A549 (cell line): ENCODE results near the gene CXCL17.

ENCODE experiments used
- EP300 ChIP-seq, 2 experiments: fragments of >200 bp; sonication (Bioruptor Twin); formaldehyde crosslinking; IDR thresholded peaks; 2 replicates in 1 of 2; 3 replicates in 1 of 2; pipeline ENCODE4 v1.6.1; 2016 to 2017
- FOSL2 ChIP-seq, 2 experiments: fragments of 450-650 bp in 1 of 2; fragments of >200 bp in 1 of 2; sonication (Bioruptor Twin) in 1 of 2; formaldehyde crosslinking; IDR thresholded peaks; 2 replicates each; pipeline versions ENCODE4 v1.5.0 to v1.6.1; 2016 to 2020; ENCODE audit warnings: mild to moderate bottlenecking in 1 of 2, moderate library complexity in 1 of 2
- HDAC2 ChIP-seq: fragments of 200-600 bp; sonication (generic); IDR thresholded peaks from 2 replicates; pipeline ENCODE4 v1.6.1; 2016
- KDM1A ChIP-seq: fragments of 200-600 bp; sonication (generic); IDR thresholded peaks from 2 replicates; pipeline ENCODE4 v1.6.1; 2016; ENCODE audit warnings: low read depth, mild to moderate bottlenecking
- POLR2A ChIP-seq: IDR thresholded peaks from 2 replicates; pipeline ENCODE4 v1.6.1; 2012; ENCODE audit warnings: mild to moderate bottlenecking, low read length
- SMC3 ChIP-seq: fragments of >200 bp; sonication (Bioruptor Twin); formaldehyde crosslinking; IDR thresholded peaks from 3 replicates; pipeline ENCODE4 v1.6.1; 2018; ENCODE audit warnings: inconsistent platforms
- SREBF2 ChIP-seq: fragments of 450-650 bp; IDR thresholded peaks from 2 replicates; pipeline ENCODE4 v1.6.1; 2014; ENCODE audit warnings: mild to moderate bottlenecking, moderate library complexity
- ZFP36 ChIP-seq: fragments of 450-650 bp; IDR thresholded peaks from 2 replicates; pipeline ENCODE4 v1.6.1; 2014; ENCODE audit warnings: borderline replicate concordance; ENCODE audit not compliant: partially characterized antibody
- ZNF302 ChIP-seq: fragments of 250-450 bp; sonication (Bioruptor Pico); IDR thresholded peaks from 2 replicates; pipeline ENCODE4 v1.9.0; 2021; ENCODE audit warnings: inconsistent platforms, mild to moderate bottlenecking, moderate library complexity
- TF ChIP-seq, protein P1 (sequence below): fragments of >200 bp; sonication (Bioruptor Twin); formaldehyde crosslinking; IDR thresholded peaks from 3 replicates; pipeline ENCODE4 v1.5.1; 2016
- TF ChIP-seq, protein P2 (sequence below): fragments of 200-600 bp; sonication (generic); IDR thresholded peaks from 2 replicates; pipeline ENCODE4 v1.6.1; 2016; ENCODE audit warnings: antibody characterized with exemption, mild to moderate bottlenecking, moderate library complexity

DNA sequence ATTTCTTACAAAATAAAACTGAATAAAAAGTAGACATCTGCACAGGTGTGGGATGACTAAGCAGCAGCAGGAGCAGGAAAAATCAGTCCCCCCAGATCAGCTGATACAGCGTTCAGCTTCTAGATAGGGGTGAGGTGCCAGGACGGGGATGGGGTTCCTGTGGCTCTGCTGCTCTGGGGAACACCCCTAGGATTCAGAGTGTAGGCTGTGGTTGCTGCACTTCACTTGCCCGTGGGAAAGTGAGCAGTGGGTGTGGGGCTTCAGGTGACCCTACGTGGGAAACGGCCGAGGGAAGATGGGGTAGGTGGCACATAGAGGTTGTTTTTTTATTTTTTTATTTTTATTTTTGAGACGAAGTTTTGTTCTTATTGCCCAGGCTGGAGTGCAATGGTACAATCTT lies 3.2 kb upstream of the CXCL17 start:
- no peak for TF ChIP-seq SREBF2
- TF ChIP-seq KDM1A: no peak
- TF ChIP-seq HDAC2: no peak
- no peak for TF ChIP-seq SMC3
- no peak for TF ChIP-seq ZFP36
- no peak for TF ChIP-seq EP300 (IDR thresholded peaks at IDR 0.05)
- TF ChIP-seq POLR2A: no peak
- TF ChIP-seq, protein P1, sequence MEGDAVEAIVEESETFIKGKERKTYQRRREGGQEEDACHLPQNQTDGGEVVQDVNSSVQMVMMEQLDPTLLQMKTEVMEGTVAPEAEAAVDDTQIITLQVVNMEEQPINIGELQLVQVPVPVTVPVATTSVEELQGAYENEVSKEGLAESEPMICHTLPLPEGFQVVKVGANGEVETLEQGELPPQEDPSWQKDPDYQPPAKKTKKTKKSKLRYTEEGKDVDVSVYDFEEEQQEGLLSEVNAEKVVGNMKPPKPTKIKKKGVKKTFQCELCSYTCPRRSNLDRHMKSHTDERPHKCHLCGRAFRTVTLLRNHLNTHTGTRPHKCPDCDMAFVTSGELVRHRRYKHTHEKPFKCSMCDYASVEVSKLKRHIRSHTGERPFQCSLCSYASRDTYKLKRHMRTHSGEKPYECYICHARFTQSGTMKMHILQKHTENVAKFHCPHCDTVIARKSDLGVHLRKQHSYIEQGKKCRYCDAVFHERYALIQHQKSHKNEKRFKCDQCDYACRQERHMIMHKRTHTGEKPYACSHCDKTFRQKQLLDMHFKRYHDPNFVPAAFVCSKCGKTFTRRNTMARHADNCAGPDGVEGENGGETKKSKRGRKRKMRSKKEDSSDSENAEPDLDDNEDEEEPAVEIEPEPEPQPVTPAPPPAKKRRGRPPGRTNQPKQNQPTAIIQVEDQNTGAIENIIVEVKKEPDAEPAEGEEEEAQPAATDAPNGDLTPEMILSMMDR: no peak
- no peak for TF ChIP-seq FOSL2 (IDR thresholded peaks at IDR 0.05)
- no peak for TF ChIP-seq FOSL2 (CRISPR knock-in tag; IDR thresholded peaks at IDR 0.05)
- TF ChIP-seq, protein P2, sequence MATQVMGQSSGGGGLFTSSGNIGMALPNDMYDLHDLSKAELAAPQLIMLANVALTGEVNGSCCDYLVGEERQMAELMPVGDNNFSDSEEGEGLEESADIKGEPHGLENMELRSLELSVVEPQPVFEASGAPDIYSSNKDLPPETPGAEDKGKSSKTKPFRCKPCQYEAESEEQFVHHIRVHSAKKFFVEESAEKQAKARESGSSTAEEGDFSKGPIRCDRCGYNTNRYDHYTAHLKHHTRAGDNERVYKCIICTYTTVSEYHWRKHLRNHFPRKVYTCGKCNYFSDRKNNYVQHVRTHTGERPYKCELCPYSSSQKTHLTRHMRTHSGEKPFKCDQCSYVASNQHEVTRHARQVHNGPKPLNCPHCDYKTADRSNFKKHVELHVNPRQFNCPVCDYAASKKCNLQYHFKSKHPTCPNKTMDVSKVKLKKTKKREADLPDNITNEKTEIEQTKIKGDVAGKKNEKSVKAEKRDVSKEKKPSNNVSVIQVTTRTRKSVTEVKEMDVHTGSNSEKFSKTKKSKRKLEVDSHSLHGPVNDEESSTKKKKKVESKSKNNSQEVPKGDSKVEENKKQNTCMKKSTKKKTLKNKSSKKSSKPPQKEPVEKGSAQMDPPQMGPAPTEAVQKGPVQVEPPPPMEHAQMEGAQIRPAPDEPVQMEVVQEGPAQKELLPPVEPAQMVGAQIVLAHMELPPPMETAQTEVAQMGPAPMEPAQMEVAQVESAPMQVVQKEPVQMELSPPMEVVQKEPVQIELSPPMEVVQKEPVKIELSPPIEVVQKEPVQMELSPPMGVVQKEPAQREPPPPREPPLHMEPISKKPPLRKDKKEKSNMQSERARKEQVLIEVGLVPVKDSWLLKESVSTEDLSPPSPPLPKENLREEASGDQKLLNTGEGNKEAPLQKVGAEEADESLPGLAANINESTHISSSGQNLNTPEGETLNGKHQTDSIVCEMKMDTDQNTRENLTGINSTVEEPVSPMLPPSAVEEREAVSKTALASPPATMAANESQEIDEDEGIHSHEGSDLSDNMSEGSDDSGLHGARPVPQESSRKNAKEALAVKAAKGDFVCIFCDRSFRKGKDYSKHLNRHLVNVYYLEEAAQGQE: no peak
- TF ChIP-seq ZNF302 (CRISPR knock-in tag): no peak
